Large intestine (tissue), 3 donors: ENCODE data around the gene ITPKB. TPM values are rescaled to one million over a fixed set of nuclear protein-coding genes. Genes with fewer than 3 reads are reported as not detected.
A peak's percentile ranks its signal among the peaks of the same experiment; 100 is the strongest.

Experiments used
- DNase-seq, 2 donors: peaks; one replicate each; pipeline versions ENCODE4 v3.0.0 to v3.0.0-alpha.2; 2013
- H3K27ac ChIP-seq: one replicate; pipeline ENCODE4 v1.5.1; 2013; ENCODE audit warnings: low read length
- H3K27me3 ChIP-seq: 2 replicates; pipeline ENCODE4 v1.6.1; 2013; ENCODE audit warnings: low read length; ENCODE audit not compliant: control insufficient read depth, insufficient read depth
- H3K36me3 ChIP-seq: 2 replicates; pipeline ENCODE4 v1.6.1; 2013; ENCODE audit warnings: low read length; ENCODE audit not compliant: control insufficient read depth, insufficient read depth
- H3K4me1 ChIP-seq: one replicate; pipeline ENCODE4 v1.6.1; 2013; ENCODE audit warnings: low read length; ENCODE audit not compliant: control insufficient read depth, insufficient read depth
- H3K4me3 ChIP-seq: one replicate; pipeline ENCODE4 v1.5.1; 2013; ENCODE audit warnings: low read length
- H3K9me3 ChIP-seq: one replicate; pipeline ENCODE4 v1.6.1; 2013; ENCODE audit warnings: mild to moderate bottlenecking, low read depth, low read length, moderate library complexity; ENCODE audit not compliant: control insufficient read depth
- WGBS: methylation state at CpG from one replicate; pipeline ENCODE4 v1.1.5; 2013; ENCODE audit warnings: low lambda C conversion rate; ENCODE audit not compliant: insufficient coverage; 5-methylcytosine and 5-hydroxymethylcytosine counted together
- polyA plus RNA-seq: library from polyadenylated mRNA; unstranded; fragments of 120-200 nt; gene quantifications from one replicate; pipeline ENCODE4 v1.2.1, GENCODE V29; 2013

The ITPKB gene
- polyA plus RNA-seq, 1 donor: 13.0 TPM

GRCh38 chr1:226739696-226740065 is 599 bp upstream of the ITPKB start:
- DNase-seq: no peak
- no peaks in the 10 kb centered on the region for H3K9me3 ChIP-seq
- peak overlapping the region; percentile 86 for H3K4me3 ChIP-seq
- peaks cover 17% of the 10 kb centered on the region for H3K36me3 ChIP-seq
- no peaks in the 10 kb centered on the region for H3K27me3 ChIP-seq
- H3K27ac ChIP-seq: peak overlapping the region; percentile 36
- no CpG with 5 or more reads among the region's 3 CpGs for WGBS
- peaks cover 10% of the 10 kb centered on the region for H3K4me1 ChIP-seq

GRCh38 chr1:226738421-226738994 is 574 bp downstream of the ITPKB start:
- Histone ChIP-seq H3K4me1 (peaks cover 10% of the 10 kb centered on the region), H3K27me3 (no peaks in the 10 kb centered on the region), H3K36me3 (peaks cover 24% of the 10 kb centered on the region), H3K4me3 (peak overlapping the region; percentile 86), H3K27ac (peak overlapping the region; percentile 83), H3K9me3 (no peaks in the 10 kb centered on the region)
- DNase-seq: peak in 1 of 2 donors; percentile 69
- WGBS: 0% methylated on average over 3 of the region's 52 CpGs

- Histone ChIP-seq H3K4me3 (peak overlapping the region; percentile 86), H3K27ac (peak overlapping the region; percentile 83), H3K9me3 (no peaks in the 10 kb centered on the region), H3K27me3 (no peaks in the 10 kb centered on the region), H3K4me1 (peaks cover 10% of the 10 kb centered on the region), H3K36me3 (peaks cover 27% of the 10 kb centered on the region)
- no CpG with 5 or more reads among the region's 49 CpGs for WGBS
- peak in 1 of 2 donors; percentile 85 for DNase-seq
Measured at GRCh38 chr1:226737819-226738420, 1.2 kb downstream of the ITPKB start.

- WGBS: no CpG with 5 or more reads among the region's 89 CpGs
- peaks cover 10% of the 10 kb centered on the region for H3K4me1 ChIP-seq
- peak in 1 of 2 donors; percentile 70 for DNase-seq
Measured at GRCh38 chr1:226736908-226737818, 1.9 kb downstream of the ITPKB start.

GRCh38 chr1:226736001-226736907 is 2.8 kb downstream of the ITPKB start:
- WGBS: no CpG with 5 or more reads among the region's 39 CpGs
- Histone ChIP-seq H3K36me3 (peaks cover 31% of the 10 kb centered on the region), H3K9me3 (no peaks in the 10 kb centered on the region), H3K27ac (no peak overlapping the region), H3K4me1 (peaks cover 10% of the 10 kb centered on the region), H3K4me3 (peak overlapping the region; percentile 46), H3K27me3 (no peaks in the 10 kb centered on the region)
- no peak for DNase-seq

More at GRCh38 chr1:226736908-226737818, 1.9 kb downstream of the ITPKB start:
- Histone ChIP-seq H3K36me3 (peaks cover 28% of the 10 kb centered on the region), H3K27ac (no peak overlapping the region), H3K9me3 (no peaks in the 10 kb centered on the region), H3K27me3 (no peaks in the 10 kb centered on the region), H3K4me3 (peak overlapping the region; percentile 86)

- Histone ChIP-seq H3K27me3 (no peaks in the 10 kb centered on the region), H3K4me1 (peaks cover 10% of the 10 kb centered on the region), H3K36me3 (peaks cover 32% of the 10 kb centered on the region), H3K9me3 (no peaks in the 10 kb centered on the region), H3K4me3 (no peak overlapping the region), H3K27ac (no peak overlapping the region)
- no CpG with 5 or more reads among the region's 12 CpGs for WGBS
- DNase-seq: no peak
Measured at GRCh38 chr1:226735576-226735975, 3.5 kb downstream of the ITPKB start.

- DNase-seq: no peak
- no peaks in the 10 kb centered on the region for H3K27me3 ChIP-seq
- no peak overlapping the region for H3K27ac ChIP-seq
- peaks cover 7% of the 10 kb centered on the region for H3K4me1 ChIP-seq
- WGBS: no CpG with 5 or more reads among the region's 3 CpGs
- no peak overlapping the region for H3K4me3 ChIP-seq
- H3K36me3 ChIP-seq: peaks cover 35% of the 10 kb centered on the region
- no peaks in the 10 kb centered on the region for H3K9me3 ChIP-seq
Measured at GRCh38 chr1:226734611-226735153, 4.4 kb downstream of the ITPKB start.

GRCh38 chr1:226733876-226734275 is 5.2 kb downstream of the ITPKB start:
- Histone ChIP-seq H3K27me3 (no peaks in the 10 kb centered on the region), H3K9me3 (no peaks in the 10 kb centered on the region), H3K4me3 (peak overlapping the region; percentile 10), H3K27ac (no peak overlapping the region), H3K4me1 (peaks cover 7% of the 10 kb centered on the region), H3K36me3 (peaks cover 36% of the 10 kb centered on the region)
- WGBS: 100% methylated on average over 1 of the region's 4 CpGs
- no peak for DNase-seq

GRCh38 chr1:226733304-226733703 is 5.8 kb downstream of the ITPKB start:
- Histone ChIP-seq H3K4me3 (peak overlapping the region; percentile 10), H3K27me3 (no peaks in the 10 kb centered on the region), H3K9me3 (no peaks in the 10 kb centered on the region), H3K36me3 (peaks cover 39% of the 10 kb centered on the region), H3K27ac (no peak overlapping the region), H3K4me1 (peaks cover 7% of the 10 kb centered on the region)
- no CpG with 5 or more reads among the region's 4 CpGs for WGBS
- no peak for DNase-seq
